SK-N-SH treated with all-trans-retinoic acid at 6 μM for 48 hours (cell line): Measurements from ENCODE around the gene CSNK1D.

ENCODE experiments used
- ATAC-seq: fragments of 200-7000 bp; cut with Tn5 transposase; 3 replicates; pipeline ENCODE4 v1.9.1; 2020; ENCODE audit warnings: mild to moderate bottlenecking, moderate library complexity
- BACH2 ChIP-seq: fragments of 250-450 bp; sonication (Bioruptor Pico); IDR thresholded peaks from 2 replicates; pipeline ENCODE4 v1.9.0; 2021; ENCODE audit warnings: mild to moderate bottlenecking, borderline replicate concordance
- CSRNP3 ChIP-seq: fragments of 250-450 bp; sonication (Bioruptor Pico); IDR thresholded peaks from 2 replicates; pipeline ENCODE4 v1.5.1; 2021; ENCODE audit warnings: mild to moderate bottlenecking, moderate library complexity
- ISL1 ChIP-seq: fragments of 250-450 bp; sonication (Bioruptor Pico); IDR thresholded peaks from 2 replicates; pipeline ENCODE4 v2.1.2; 2022; ENCODE audit warnings: mild to moderate bottlenecking, moderate library complexity
- OSR1 ChIP-seq: fragments of 250-450 bp; sonication (Bioruptor Pico); IDR thresholded peaks from 2 replicates; pipeline ENCODE4 v1.8.0; 2022; ENCODE audit warnings: moderate library complexity, mild to moderate bottlenecking, inconsistent platforms
- PATZ1 ChIP-seq: fragments of 250-450 bp; sonication (Bioruptor Pico); IDR thresholded peaks from 2 replicates; pipeline ENCODE4 v1.8.0; 2020; ENCODE audit warnings: mild to moderate bottlenecking, moderate library complexity, borderline replicate concordance
- POU6F1 ChIP-seq: fragments of 250-450 bp; sonication (Bioruptor Pico); IDR thresholded peaks from 2 replicates; pipeline ENCODE4 v1.8.0; 2021; ENCODE audit warnings: low read depth, mild to moderate bottlenecking, moderate library complexity, borderline replicate concordance
- PPARA ChIP-seq: fragments of 250-450 bp; sonication (Bioruptor Pico); IDR thresholded peaks from 2 replicates; pipeline ENCODE4 v1.5.0; 2020; ENCODE audit warnings: mild to moderate bottlenecking, borderline replicate concordance
- RARB ChIP-seq: fragments of 250-450 bp; sonication (Bioruptor Pico); IDR thresholded peaks from 2 replicates; pipeline ENCODE4 v1.8.0; 2021; ENCODE audit warnings: mild to moderate bottlenecking, moderate library complexity
- SNAI2 ChIP-seq: fragments of 250-450 bp; sonication (Bioruptor Pico); IDR thresholded peaks from 2 replicates; pipeline ENCODE4 v1.5.0; 2020; ENCODE audit warnings: mild to moderate bottlenecking, moderate library complexity
- TOX ChIP-seq: fragments of 250-450 bp; sonication (Bioruptor Pico); IDR thresholded peaks from 2 replicates; pipeline ENCODE4 v1.8.0; 2021; ENCODE audit warnings: mild to moderate bottlenecking, moderate library complexity, borderline replicate concordance
- ZC3H10 ChIP-seq: fragments of 250-450 bp; sonication (Bioruptor Pico); IDR thresholded peaks from 2 replicates; pipeline ENCODE4 v1.5.1; 2021; ENCODE audit warnings: mild to moderate bottlenecking, moderate library complexity
- ZFP3 ChIP-seq: fragments of 250-450 bp; sonication (Bioruptor Pico); IDR thresholded peaks from 2 replicates; pipeline ENCODE4 v1.5.0; 2020; ENCODE audit warnings: mild to moderate bottlenecking, moderate library complexity
- ZFP30 ChIP-seq: fragments of 450-650 bp; formaldehyde crosslinking; IDR thresholded peaks from 2 replicates; pipeline ENCODE4 v1.5.0; 2022; ENCODE audit warnings: mild to moderate bottlenecking, moderate library complexity
- ZNF565 ChIP-seq: fragments of 450-650 bp; formaldehyde crosslinking; conservative IDR thresholded peaks from 2 replicates; pipeline ENCODE4 v1.5.0; 2020; ENCODE audit warnings: low read depth, mild to moderate bottlenecking, moderate library complexity
- ZNF8 ChIP-seq: fragments of 450-650 bp; formaldehyde crosslinking; IDR thresholded peaks from 2 replicates; pipeline ENCODE4 v1.5.0; 2020; ENCODE audit warnings: mild to moderate bottlenecking, moderate library complexity
- TF ChIP-seq, protein P1 (sequence below): fragments of 250-450 bp; sonication (Bioruptor Pico); IDR thresholded peaks from 2 replicates; pipeline ENCODE4 v1.5.1; 2020; ENCODE audit warnings: low read depth, mild to moderate bottlenecking, moderate library complexity

CSNK1D gene

GRCh38 chr17:82225368-82226029, 48.0 kb downstream of the CSNK1D start (continued):
- TF ChIP-seq OSR1 = no peak
- TF ChIP-seq CSRNP3 = no peak
- TF ChIP-seq BACH2 (CRISPR knock-in tag) = no peak

GRCh38 chr17:82224666-82225065, 48.8 kb downstream of the CSNK1D start:
- TF ChIP-seq PPARA (CRISPR knock-in tag) (no peak), ISL1 (no peak), RARB (CRISPR knock-in tag) (no peak), OSR1 (no peak), PATZ1 (CRISPR knock-in tag) (no peak), ZNF8 (CRISPR knock-in tag) (no peak)
- TF ChIP-seq, protein P1, sequence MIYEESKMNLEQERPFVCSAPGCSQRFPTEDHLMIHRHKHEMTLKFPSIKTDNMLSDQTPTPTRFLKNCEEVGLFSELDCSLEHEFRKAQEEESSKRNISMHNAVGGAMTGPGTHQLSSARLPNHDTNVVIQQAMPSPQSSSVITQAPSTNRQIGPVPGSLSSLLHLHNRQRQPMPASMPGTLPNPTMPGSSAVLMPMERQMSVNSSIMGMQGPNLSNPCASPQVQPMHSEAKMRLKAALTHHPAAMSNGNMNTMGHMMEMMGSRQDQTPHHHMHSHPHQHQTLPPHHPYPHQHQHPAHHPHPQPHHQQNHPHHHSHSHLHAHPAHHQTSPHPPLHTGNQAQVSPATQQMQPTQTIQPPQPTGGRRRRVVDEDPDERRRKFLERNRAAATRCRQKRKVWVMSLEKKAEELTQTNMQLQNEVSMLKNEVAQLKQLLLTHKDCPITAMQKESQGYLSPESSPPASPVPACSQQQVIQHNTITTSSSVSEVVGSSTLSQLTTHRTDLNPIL = no peak
- no peak for ATAC-seq

DNA sequence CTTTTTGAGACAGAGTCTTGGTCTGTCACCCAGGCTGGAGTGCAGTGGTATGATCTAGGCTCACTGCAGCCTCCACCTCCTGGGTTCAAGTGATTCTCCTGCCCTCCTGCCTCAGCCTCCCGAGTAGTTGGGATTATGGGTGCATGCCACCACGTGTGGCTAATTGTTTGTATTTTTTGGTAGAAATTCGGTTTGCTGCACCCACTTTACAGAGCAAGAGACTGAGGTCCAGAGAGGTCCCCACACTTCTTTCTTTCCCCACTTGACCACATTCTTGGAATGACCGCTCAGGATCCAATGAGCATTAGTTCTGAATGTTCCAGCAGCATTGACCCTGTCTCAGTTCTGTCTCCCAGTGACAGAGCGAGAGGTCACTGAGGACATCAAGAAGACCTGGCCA, 50.0 kb downstream of the CSNK1D start:
- ATAC-seq = no peak
- TF ChIP-seq RARB (CRISPR knock-in tag) (no peak), BACH2 (CRISPR knock-in tag) (no peak), SNAI2 (CRISPR knock-in tag) (no peak), PATZ1 (CRISPR knock-in tag) (no peak), OSR1 (no peak), ZNF8 (CRISPR knock-in tag) (no peak), TOX (CRISPR knock-in tag) (no peak), ZFP3 (no peak), ZC3H10 (CRISPR knock-in tag) (no peak), ZNF565 (CRISPR knock-in tag) (no peak), POU6F1 (CRISPR knock-in tag) (no peak), CSRNP3 (no peak), ZFP30 (CRISPR knock-in tag) (no peak)
- TF ChIP-seq, protein P1 = no peak
